ENCODE measurements around the gene CD22.
A peak's percentile ranks its signal among the peaks of the same experiment; 100 is the strongest.

Gene CD22

DNA sequence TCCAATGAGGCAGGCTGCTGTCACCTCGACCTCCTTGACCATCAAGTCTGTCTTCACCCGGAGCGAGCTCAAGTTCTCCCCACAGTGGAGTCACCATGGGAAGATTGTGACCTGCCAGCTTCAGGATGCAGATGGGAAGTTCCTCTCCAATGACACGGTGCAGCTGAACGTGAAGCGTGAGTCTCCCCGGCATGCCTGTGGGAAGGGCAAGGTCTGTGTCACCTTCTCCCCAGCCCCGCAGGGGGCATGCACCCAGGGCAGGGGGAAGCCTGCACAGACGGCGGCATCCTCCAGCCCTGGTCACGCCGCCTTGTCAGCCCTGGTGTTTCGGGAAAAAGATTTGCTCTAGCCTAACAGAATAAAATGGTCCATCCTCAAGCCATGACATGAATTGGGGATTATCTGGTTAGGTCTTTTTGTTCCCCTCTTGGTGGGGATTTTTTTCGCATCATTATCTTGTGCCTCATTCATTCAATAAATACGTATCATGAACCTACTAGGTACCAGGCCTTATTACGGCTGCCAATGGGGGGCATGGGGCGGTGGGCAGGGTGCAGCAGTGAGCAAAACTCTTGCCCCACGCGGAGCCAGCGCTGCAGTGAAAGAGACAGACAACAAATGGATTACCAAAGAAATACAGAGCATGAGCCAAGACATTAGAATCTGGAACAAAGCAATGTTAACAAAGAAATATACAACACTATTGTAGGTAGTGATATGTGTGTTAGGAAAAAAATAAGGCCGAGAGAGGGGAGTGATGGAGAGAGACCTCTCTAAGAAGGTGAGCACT, 7.4 kb downstream of the CD22 start (continued):
- TF ChIP-seq ZNF660 (tag by site-specific recombination; IDR thresholded peaks at IDR 0.05) (no peak), GLIS1 (tag by site-specific recombination; IDR thresholded peaks at IDR 0.05) (no peak), ZNF398 (tag by site-specific recombination; IDR thresholded peaks at IDR 0.05) (no peak)

GRCh38 chr19:35337097-35337983, 8.4 kb downstream of the CD22 start:
- ChIA-PET CTCF (interaction anchor here (0.5 to 6.8 kb wide), 5 partner anchors 16 to 364 kb away, joined by 3 to 40 read pairs (median 5); no protein-coding TSS in a partner anchor), POLR2A (no interaction called here)
- Histone ChIP-seq H3K27ac (ENCODE audit: extremely low read depth, low read depth, low read length) (no peak overlapping the region), H3K4me1 (ENCODE audit: control insufficient read depth, insufficient read depth, low read length) (no peaks in the 10 kb centered on the region), H3K9me3 (ENCODE audit: control insufficient read depth, insufficient read depth, low read depth, low read length) (no peaks in the 10 kb centered on the region), H3K4me3 (ENCODE audit: low read depth, low read length) (no peak overlapping the region), H3K36me3 (ENCODE audit: control insufficient read depth in 2 of 2, insufficient read depth in 1 of 2, low read length in 2 of 2) (no peaks in the 10 kb centered on the region)
- peak; percentile 77 for TF ChIP-seq PRDM10 (tag by site-specific recombination; IDR thresholded peaks at IDR 0.05)
- TF ChIP-seq, protein P1, sequence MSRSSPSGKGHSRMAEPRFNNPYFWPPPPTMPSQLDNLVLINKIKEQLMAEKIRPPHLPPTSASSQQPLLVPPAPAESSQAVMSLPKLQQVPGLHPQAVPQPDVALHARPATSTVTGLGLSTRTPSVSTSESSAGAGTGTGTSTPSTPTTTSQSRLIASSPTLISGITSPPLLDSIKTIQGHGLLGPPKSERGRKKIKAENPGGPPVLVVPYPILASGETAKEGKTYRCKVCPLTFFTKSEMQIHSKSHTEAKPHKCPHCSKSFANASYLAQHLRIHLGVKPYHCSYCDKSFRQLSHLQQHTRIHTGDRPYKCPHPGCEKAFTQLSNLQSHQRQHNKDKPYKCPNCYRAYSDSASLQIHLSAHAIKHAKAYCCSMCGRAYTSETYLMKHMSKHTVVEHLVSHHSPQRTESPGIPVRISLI (tag by site-specific recombination; IDR thresholded peaks at IDR 0.05): peak; percentile 12; the same call in 1 of the 2 replicates
- TF ChIP-seq ZNF426 (tag by site-specific recombination; IDR thresholded peaks at IDR 0.05): no peak

GRCh38 chr19:35337984-35338296, 9.0 kb downstream of the CD22 start:
- no peak for TF ChIP-seq MEIS1 (CRISPR knock-in tag; IDR thresholded peaks at IDR 0.05; ENCODE audit: borderline replicate concordance)
- TF ChIP-seq ZNF791 (tag by site-specific recombination; IDR thresholded peaks at IDR 0.05): no peak
- TF ChIP-seq ZNF701 (tag by site-specific recombination; IDR thresholded peaks at IDR 0.05): no peak
- TF ChIP-seq PBX3 (CRISPR knock-in tag; IDR thresholded peaks at IDR 0.05): no peak
- TF ChIP-seq PRDM2 (tag by site-specific recombination; IDR thresholded peaks at IDR 0.05; ENCODE audit: borderline replicate concordance): no peak
- no peak for TF ChIP-seq PRDM1 (tag by site-specific recombination; IDR thresholded peaks at IDR 0.05)
- TF ChIP-seq ZNF629 (tag by site-specific recombination; IDR thresholded peaks at IDR 0.05): no peak
- TF ChIP-seq ZNF140 (tag by site-specific recombination; IDR thresholded peaks at IDR 0.05): no peak
- Histone ChIP-seq H3K9me3 (ENCODE audit: control insufficient read depth, insufficient read depth, low read depth, low read length) (no peaks in the 10 kb centered on the region), H3K4me1 (ENCODE audit: control insufficient read depth, insufficient read depth, low read length) (no peaks in the 10 kb centered on the region), H3K36me3 (ENCODE audit: control insufficient read depth in 2 of 2, insufficient read depth in 1 of 2, low read length in 2 of 2) (no peaks in the 10 kb centered on the region), H3K4me3 (ENCODE audit: low read depth, low read length) (no peak overlapping the region), H3K27ac (ENCODE audit: extremely low read depth, low read depth, low read length) (no peak overlapping the region)
- CTCF ChIA-PET: interaction anchor here (0.5 to 1.4 kb wide), 3 partner anchors 25 to 364 kb away, joined by 3 to 5 read pairs (median 5); no protein-coding TSS in a partner anchor
- POLR2A ChIA-PET: no interaction called here
